ENCODE data around the gene INTS15. TPM values are rescaled to one million over a fixed set of nuclear protein-coding genes. Genes with fewer than 3 reads are reported as not detected.

Gene INTS15
- total RNA-seq = 12.5 and 13.6 TPM in 2 replicates

GRCh38 chr7:6589829-6590644 is at the start of gene INTS15:
Gene INTS15, plus strand, starts transcription at chr7:6590021. Its CDS starts 263 bp downstream, at chr7:6590284.

GRCh38 chr7:6551016-6551511 is 38.8 kb upstream of the INTS15 start, which contains the start of gene GRID2IP:
Gene GRID2IP, minus strand, starts transcription at chr7:6551461. Its CDS starts 25 bp downstream, at chr7:6551436.

GRCh38 chr7:6577369-6578113 is 12.3 kb upstream of the INTS15 start, which contains the start of gene ZDHHC4:
Gene ZDHHC4, plus strand, starts transcription at chr7:6577454. Its CDS starts 3,108 bp downstream, at chr7:6580562.

GRCh38 chr7:6614953-6615722 is 25.3 kb downstream of the INTS15 start, which contains the start of gene ZNF853:
Gene ZNF853, plus strand, starts transcription at chr7:6615610. Its CDS starts 565 bp downstream, at chr7:6616175.

GRCh38 chr7:6636741-6637543 is 47.1 kb downstream of the INTS15 start, which contains the start of gene ZNF316:
Gene ZNF316, plus strand, starts transcription at chr7:6637318. Its CDS starts 5,092 bp downstream, at chr7:6642410.

Other genes with a start within 250 kb of the INTS15 start
- gene FAM220A, start 241.1 kb upstream of the INTS15 start, total RNA-seq = 19.3 and 21.6 TPM in 2 replicates
- gene RAC1, start 215.5 kb upstream of the INTS15 start, total RNA-seq = 59.6 and 68.4 TPM in 2 replicates
- gene DAGLB, start 142.1 kb upstream of the INTS15 start, total RNA-seq = 16.7 and 17.2 TPM in 2 replicates
- gene KDELR2, start 105.9 kb upstream of the INTS15 start, total RNA-seq = 221 and 231 TPM in 2 replicates
- 0.12 TPM in 1 of 2 replicates, not detected in the other for gene GRID2IP, start 38.6 kb upstream of the INTS15 start, total RNA-seq
- 41.2 and 43.8 TPM in 2 replicates for gene ZDHHC4, start 12.6 kb upstream of the INTS15 start, total RNA-seq
- 0.24 and 0.32 TPM in 2 replicates for gene ZNF853, start 25.6 kb downstream of the INTS15 start, total RNA-seq
- gene ZNF316, start 47.3 kb downstream of the INTS15 start, total RNA-seq = 20.2 and 20.3 TPM in 2 replicates
- gene ZNF12, start 116.9 kb downstream of the INTS15 start, total RNA-seq = 23.3 and 27.9 TPM in 2 replicates
- gene RSPH10B2, start 164.1 kb downstream of the INTS15 start, total RNA-seq = under 0.01 and 0.73 TPM in 2 replicates
- gene CCZ1B, start 236.3 kb downstream of the INTS15 start, total RNA-seq = 30.4 and 50.0 TPM in 2 replicates